KMS-11 (cell line): Measurements from ENCODE around the gene HNRNPCL4.
"Not testable (repeated sequence)": the region's sequence is repeated elsewhere in the genome, so short reads cannot be mapped to it uniquely, and the experiment has no call there.

Experiments
- H2AFZ ChIP-seq: fragments of 200-600 bp; sonication (generic); 2 replicates; pipeline ENCODE4 v1.6.1; 2016; ENCODE audit warnings: antibody characterized with exemption, mixed run types, low read depth
- H3K27ac ChIP-seq: fragments of 200-600 bp; sonication (generic); 2 replicates; pipeline ENCODE4 v1.6.1; 2016; ENCODE audit warnings: mild to moderate bottlenecking, mixed run types
- H3K27me3 ChIP-seq: fragments of 200-600 bp; sonication (generic); 2 replicates; pipeline ENCODE4 v1.6.1; 2017; ENCODE audit warnings: mild to moderate bottlenecking, low read depth, mixed run types, moderate library complexity; ENCODE audit not compliant: insufficient read depth
- H3K36me3 ChIP-seq: fragments of 200-600 bp; sonication (generic); 2 replicates; pipeline ENCODE4 v1.6.1; 2017; ENCODE audit warnings: mild to moderate bottlenecking, mixed run types; ENCODE audit not compliant: insufficient read depth
- H3K4me1 ChIP-seq: fragments of 200-600 bp; sonication (generic); 2 replicates; pipeline ENCODE4 v1.6.1; 2016; ENCODE audit warnings: mild to moderate bottlenecking, low read depth, mixed run types; ENCODE audit not compliant: poor library complexity, severe bottlenecking
- H3K4me2 ChIP-seq: fragments of 200-600 bp; sonication (generic); 2 replicates; pipeline ENCODE4 v1.7.0; 2016; ENCODE audit warnings: mild to moderate bottlenecking, mixed run types
- H3K4me3 ChIP-seq: fragments of 200-600 bp; sonication (generic); IDR thresholded peaks from 2 replicates; pipeline ENCODE4 v1.6.1; 2017; ENCODE audit warnings: low read depth, low read length, mixed read lengths; ENCODE audit not compliant: insufficient read depth
- H3K79me2 ChIP-seq: fragments of 200-600 bp; sonication (generic); 2 replicates; pipeline ENCODE4 v1.6.1; 2016; ENCODE audit warnings: low read depth, mixed run types; ENCODE audit not compliant: insufficient read depth
- H3K9ac ChIP-seq: fragments of 200-600 bp; sonication (generic); 2 replicates; pipeline ENCODE4 v1.6.1; 2016; ENCODE audit warnings: mild to moderate bottlenecking, mixed run types
- H4K20me1 ChIP-seq: fragments of 200-600 bp; sonication (generic); 2 replicates; pipeline ENCODE4 v1.6.1; 2016; ENCODE audit warnings: mild to moderate bottlenecking, mixed run types; ENCODE audit not compliant: insufficient read depth

The HNRNPCL4 gene

DNA sequence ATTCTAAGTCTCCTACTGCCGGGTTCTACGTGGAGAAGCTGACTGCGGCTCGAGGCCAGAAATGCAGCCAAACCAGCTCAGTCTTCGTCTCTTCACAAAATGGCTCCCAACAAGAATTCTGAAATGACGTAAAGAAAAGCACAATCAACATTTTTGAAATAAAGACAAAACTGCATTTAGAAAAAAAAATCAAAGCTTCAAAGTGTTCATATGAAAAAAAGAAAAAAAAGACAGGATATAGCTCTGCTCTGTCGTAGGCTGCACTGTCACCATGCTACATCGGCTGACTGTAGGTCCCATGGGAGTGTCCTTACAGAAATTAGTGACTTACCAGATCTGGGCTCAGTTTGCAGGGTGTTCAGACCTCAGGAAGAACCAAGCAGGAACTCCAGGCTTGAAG, at the start of gene HNRNPCL4:
Gene HNRNPCL4, minus strand, starts transcription at position 101 of the 400 bp plus-strand sequence. CDS start 164 bp downstream, outside the sequence.
- not testable (repeated sequence) for H3K9ac ChIP-seq, H4K20me1 ChIP-seq, H3K36me3 ChIP-seq, H3K4me3 ChIP-seq, H2AFZ ChIP-seq, H3K27me3 ChIP-seq, H3K4me2 ChIP-seq, H3K4me1 ChIP-seq, H3K27ac ChIP-seq, H3K79me2 ChIP-seq

GRCh38 chr1:13208712-13209111, 43.3 kb upstream of the HNRNPCL4 start:
- not testable (repeated sequence) for H3K9ac ChIP-seq, H3K4me1 ChIP-seq, H3K36me3 ChIP-seq, H2AFZ ChIP-seq, H3K4me3 ChIP-seq, H3K27me3 ChIP-seq, H3K27ac ChIP-seq, H3K4me2 ChIP-seq, H3K79me2 ChIP-seq, H4K20me1 ChIP-seq

- not testable (repeated sequence) for H3K9ac ChIP-seq, H3K27me3 ChIP-seq, H3K4me2 ChIP-seq, H2AFZ ChIP-seq, H3K79me2 ChIP-seq, H3K4me3 ChIP-seq, H3K4me1 ChIP-seq, H4K20me1 ChIP-seq, H3K36me3 ChIP-seq, H3K27ac ChIP-seq
These were observed 35.9 kb upstream of the HNRNPCL4 start, which contains the start of gene PRAMEF13 for GRCh38 chr1:13201309-13201708. Gene PRAMEF13, minus strand, starts transcription at chr1:13201409. Its CDS starts 1,820 bp downstream, at chr1:13199589.

- H3K79me2 ChIP-seq, H3K4me3 ChIP-seq, H3K9ac ChIP-seq, H3K27me3 ChIP-seq, H4K20me1 ChIP-seq, H3K4me2 ChIP-seq, H3K4me1 ChIP-seq, H3K27ac ChIP-seq, H3K36me3 ChIP-seq, H2AFZ ChIP-seq: not testable (repeated sequence)
These were observed 6.1 kb upstream of the HNRNPCL4 start, which contains the start of gene PRAMEF9 for GRCh38 chr1:13171548-13171947. Gene PRAMEF9, plus strand, starts transcription at chr1:13171848. Its CDS starts 3,433 bp downstream, at chr1:13175281.

GRCh38 chr1:13155909-13156308, 9.5 kb downstream of the HNRNPCL4 start, which contains the start of gene PRAMEF26:
Gene PRAMEF26, minus strand, starts transcription at chr1:13156009. Its CDS starts 2,914 bp downstream, at chr1:13153095.
- H4K20me1 ChIP-seq, H3K79me2 ChIP-seq, H3K4me3 ChIP-seq, H3K36me3 ChIP-seq, H3K27me3 ChIP-seq, H3K9ac ChIP-seq, H3K4me1 ChIP-seq, H2AFZ ChIP-seq, H3K4me2 ChIP-seq, H3K27ac ChIP-seq: not testable (repeated sequence)

DNA sequence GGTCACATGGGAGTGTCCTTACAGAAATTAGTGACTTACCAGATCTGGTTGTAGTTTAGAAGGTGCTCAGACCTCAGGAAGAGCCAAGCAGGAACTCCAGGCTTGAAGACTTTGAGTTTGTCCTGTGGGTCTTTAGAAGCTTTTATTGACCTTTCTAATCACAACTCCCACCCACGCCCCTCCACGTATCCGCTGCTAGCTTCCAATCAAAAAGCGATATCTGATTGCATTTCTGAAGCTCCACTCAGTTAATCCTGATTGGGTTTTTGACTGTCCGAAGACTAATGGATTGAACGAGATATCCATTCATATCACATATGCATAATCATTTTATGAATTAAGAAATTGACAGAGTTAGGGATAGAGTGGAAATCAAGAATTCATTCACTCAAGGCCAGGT, 48.7 kb downstream of the HNRNPCL4 start, which contains the start of gene HNRNPCL2:
Gene HNRNPCL2, minus strand, starts transcription at position 101 of the 400 bp plus-strand sequence. CDS start 454 bp downstream, outside the sequence.
- not testable (repeated sequence) for H3K4me3 ChIP-seq, H3K79me2 ChIP-seq, H3K4me1 ChIP-seq, H4K20me1 ChIP-seq, H3K36me3 ChIP-seq, H3K27ac ChIP-seq, H3K4me2 ChIP-seq, H2AFZ ChIP-seq, H3K9ac ChIP-seq, H3K27me3 ChIP-seq
